ENCODE data around the gene SNAPC2. TPM values are rescaled to one million over a fixed set of nuclear protein-coding genes. Genes with fewer than 3 reads are reported as not detected.

The SNAPC2 gene
- total and polyA plus RNA-seq, 2 of the 13 experiments (the other 11 are each of a cell fraction or from before 2014, with no cell fraction given) = 10.2 to 12.7 TPM

DNA sequence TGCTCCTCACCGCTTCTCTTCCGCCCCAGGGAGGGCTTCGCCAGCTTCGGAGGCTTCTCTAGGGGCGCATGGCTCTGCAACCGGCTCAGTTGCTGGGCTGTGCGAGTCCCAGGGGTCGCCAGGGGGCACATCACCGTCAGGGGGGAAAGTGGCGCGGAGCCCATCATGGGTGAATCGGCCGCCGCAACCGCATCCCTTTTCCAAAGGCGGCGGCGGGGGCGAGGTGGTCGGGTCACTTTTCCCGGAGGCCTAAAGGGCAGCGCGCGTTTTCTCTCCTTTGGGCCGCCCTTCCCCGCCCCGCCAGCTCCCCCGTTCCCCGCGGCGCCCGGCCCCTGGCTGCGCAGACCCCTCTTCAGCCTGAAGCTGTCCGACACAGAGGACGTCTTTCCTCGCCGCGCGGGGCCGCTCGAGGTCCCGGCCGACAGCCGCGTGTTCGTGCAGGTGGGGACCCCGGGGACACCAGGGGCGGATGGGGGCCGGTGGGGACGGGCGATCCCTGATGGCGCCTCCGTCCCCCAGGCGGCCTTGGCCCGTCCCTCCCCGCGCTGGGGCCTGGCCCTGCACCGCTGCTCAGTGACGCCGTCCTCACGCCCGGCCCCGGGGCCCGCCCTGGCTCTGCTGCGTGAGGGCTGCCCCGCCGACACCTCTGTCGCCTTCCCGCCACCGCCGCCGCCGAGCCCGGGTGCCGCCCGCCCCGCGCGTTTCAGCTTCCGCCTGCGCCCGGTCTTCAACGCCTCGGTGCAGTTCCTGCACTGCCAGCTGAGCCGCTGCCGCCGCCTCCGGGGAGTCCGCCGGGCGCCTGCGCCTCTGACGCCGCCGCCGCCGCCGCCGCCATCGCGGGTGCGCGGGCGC lies 3.8 kb upstream of the SNAPC2 start (continued):
- TF ChIP-seq NR2F1 (CRISPR knock-in tag; IDR thresholded peaks at IDR 0.05) = no peak
- peak; percentile 53; the same call in 1 of the 2 replicates for TF ChIP-seq TBX2 (CRISPR knock-in tag; IDR thresholded peaks at IDR 0.05; ENCODE audit: borderline replicate concordance)

GRCh38 chr19:7916955-7917266 lies 3.2 kb upstream of the SNAPC2 start:
- ATAC-seq (no peak), FAIRE-seq (no peak), DNase-seq (ENCODE audit: low spot score) (no peak)
- Histone ChIP-seq H3K36me3 (replicated peaks in 1 of 2; ENCODE audit: control insufficient read depth in 1 of 2, insufficient read depth in 2 of 2, low read length in 2 of 2) (peaks cover 4 to 7% of the 10 kb centered on the region in 2 experiments; a peak in 2 of 5 replicates), H3K9ac (ENCODE audit: insufficient read depth, low read depth, low read length) (peak overlapping the region; percentile 49; the same call in 1 of the 2 replicates), H3K4me1 (ENCODE audit: insufficient read depth, low read length) (peaks cover 41% of the 10 kb centered on the region), H3K27ac (ENCODE audit: extremely low read length, insufficient read depth, low read length) (peak overlapping the region; percentile 30), H3K4me3 (replicated peaks in 1 of 3; ENCODE audit: insufficient read depth in 1 of 3, low read depth in 2 of 3, low read length in 3 of 3) (peak overlapping the region; percentile 40 to 70 (median 57); a peak in 5 of 6 replicates), H4K20me1 (ENCODE audit: insufficient read depth, low read length) (peaks cover 5% of the 10 kb centered on the region; the same call in 1 of the 2 replicates), H3K79me2 (ENCODE audit: insufficient read depth, low read length) (no peaks in the 10 kb centered on the region), H3K9me3 (ENCODE audit: low read length) (no peaks in the 10 kb centered on the region), H3K27me3 (ENCODE audit: control insufficient read depth in 1 of 2, insufficient read depth in 2 of 2, low read length in 2 of 2) (no peaks in the 10 kb centered on the region; a peak in 1 of 5 replicates), H3K4me2 (ENCODE audit: low read depth, low read length) (peak overlapping the region; percentile 89), H2AFZ (ENCODE audit: low read length) (no peak overlapping the region)
- WGBS (ENCODE audit: low lambda C conversion rate) = 17% methylated on average over 4 of the region's 12 CpGs
- in situ Hi-C loops (cut with HindIII; ENCODE audit: extremely low pct_ligation_motif_present, low pct_unique_long_range_greater_than_20kb) (no loop called here), intact Hi-C loops (cut with micrococcal nuclease; ENCODE audit: unreplicated experiment) (no loop called here)
- POLR2A ChIA-PET = interaction anchor here (1.1 to 6.4 kb wide), 3 partner anchors 15 to 27 kb away, joined by 3 to 85 read pairs (median 83); partner anchors contain the start of genes MAP2K7 and TIMM44
- TF ChIP-seq ZNF501 (CRISPR knock-in tag; IDR thresholded peaks at IDR 0.05) = 0 out of 2 replicates have a peak, but pooled peaks have one; percentile 5
- no peak for TF ChIP-seq MATR3 (CRISPR knock-in tag; IDR thresholded peaks at IDR 0.05)
- TF ChIP-seq POLR2G (IDR thresholded peaks at IDR 0.05; ENCODE audit: low read depth, low read length) = 0 out of 2 replicates have a peak, but pooled peaks have one; percentile 19
- CTCF ChIA-PET (ENCODE audit: low intra/inter-chr PET ratio, low total read pairs) = no interaction called here
- no TSS peak for BruUV-seq (replicated peaks)
